HG03064 (cell line): ENCODE results near the gene ANKRD33.

Source experiments
- ATAC-seq: cut with Tn5 transposase; IDR thresholded peaks from one replicate; pipeline ENCODE4 v1.9.1; 2021; ENCODE audit warnings: low read depth; ENCODE audit not compliant: unreplicated experiment

Gene ANKRD33

GRCh38 chr12:51900323-51900889, 12.5 kb downstream of the ANKRD33 start:
- ATAC-seq, result no peak

GRCh38 chr12:51901121-51901817, 13.4 kb downstream of the ANKRD33 start:
- ATAC-seq, result no peak

- ATAC-seq, result no peak
These were observed 14.0 kb downstream of the ANKRD33 start for GRCh38 chr12:51901881-51902280.

- no peak for ATAC-seq
These were observed 17.1 kb downstream of the ANKRD33 start for GRCh38 chr12:51904951-51905470.

- no peak for ATAC-seq
These were observed 17.8 kb downstream of the ANKRD33 start for GRCh38 chr12:51905471-51906429.

GRCh38 chr12:51906430-51907082, 18.7 kb downstream of the ANKRD33 start:
- ATAC-seq, result no peak

GRCh38 chr12:51907083-51907855, 19.4 kb downstream of the ANKRD33 start, which contains the start of gene ACVRL1:
Gene ACVRL1, plus strand, starts transcription at chr12:51907504. Its CDS starts 4,971 bp downstream, at chr12:51912475.
- ATAC-seq, result no peak

GRCh38 chr12:51907856-51908425, 20.0 kb downstream of the ANKRD33 start:
- ATAC-seq, result no peak

GRCh38 chr12:51908876-51909592, 21.1 kb downstream of the ANKRD33 start:
- ATAC-seq, result no peak

- ATAC-seq, result no peak
These were observed 22.3 kb downstream of the ANKRD33 start for GRCh38 chr12:51910168-51910567.

- ATAC-seq, result no peak
These were observed 22.8 kb downstream of the ANKRD33 start for GRCh38 chr12:51910691-51911090.

- ATAC-seq, result no peak
These were observed 23.4 kb downstream of the ANKRD33 start for GRCh38 chr12:51911307-51911706.

- no peak for ATAC-seq
These were observed 24.1 kb downstream of the ANKRD33 start for GRCh38 chr12:51911788-51912711.

GRCh38 chr12:51913071-51914033, 25.4 kb downstream of the ANKRD33 start:
- ATAC-seq, result no peak

- no peak for ATAC-seq
These were observed 26.4 kb downstream of the ANKRD33 start for GRCh38 chr12:51914034-51914923.
